Mesenchymal stem cell (in vitro differentiated cells and primary cell): ENCODE results near the gene PSME4.

Experiments used
- DNase-seq: peaks from one replicate; pipeline ENCODE4 v3.0.0-alpha.2; 2013
- H2AFZ ChIP-seq: one replicate; pipeline ENCODE4 v1.6.1; 2013; ENCODE audit warnings: low read depth, mild to moderate bottlenecking, control low read depth, inconsistent platforms, low read length, moderate library complexity
- H2AK5ac ChIP-seq: 2 replicates; pipeline ENCODE4 v1.6.1; 2013; ENCODE audit warnings: low read length, moderate library complexity, mild to moderate bottlenecking, inconsistent platforms; ENCODE audit not compliant: severe bottlenecking
- H2BK120ac ChIP-seq: one replicate; pipeline ENCODE4 v1.6.1; 2013; ENCODE audit warnings: low read depth, mild to moderate bottlenecking, inconsistent platforms, low read length, moderate library complexity
- H2BK12ac ChIP-seq, 2 experiments: one replicate each; pipeline ENCODE4 v1.6.1; 2013; ENCODE audit warnings: inconsistent platforms in 2 of 2, low read length in 2 of 2, mild to moderate bottlenecking in 2 of 2, moderate library complexity in 2 of 2, control low read depth in 1 of 2
- H2BK15ac ChIP-seq: one replicate; pipeline ENCODE4 v1.6.1; 2013; ENCODE audit warnings: mild to moderate bottlenecking, low read depth, inconsistent platforms; ENCODE audit not compliant: poor library complexity, severe bottlenecking
- H2BK5ac ChIP-seq: 2 replicates; pipeline ENCODE4 v1.6.1; 2013; ENCODE audit warnings: low read depth, mild to moderate bottlenecking, low read length, control low read depth, inconsistent platforms; ENCODE audit not compliant: poor library complexity, severe bottlenecking
- H3K14ac ChIP-seq, 2 experiments: one replicate each; pipeline ENCODE4 v1.6.1; 2013; ENCODE audit warnings: inconsistent platforms in 2 of 2, low read length in 2 of 2, control low read depth in 1 of 2, mild to moderate bottlenecking in 1 of 2, moderate library complexity in 1 of 2
- H3K18ac ChIP-seq, 2 experiments: one replicate each; pipeline ENCODE4 v1.6.1; 2013; ENCODE audit warnings: inconsistent platforms in 2 of 2, low read length in 2 of 2, control low read depth in 1 of 2, low read depth in 1 of 2, mild to moderate bottlenecking in 1 of 2
- H3K23ac ChIP-seq, 2 experiments: one replicate each; pipeline ENCODE4 v1.6.1; 2013; ENCODE audit warnings: inconsistent platforms in 2 of 2, low read length in 2 of 2, mild to moderate bottlenecking in 2 of 2, moderate library complexity in 2 of 2, control low read depth in 1 of 2
- H3K27ac ChIP-seq: 2 replicates; pipeline ENCODE4 v1.5.1; 2013; ENCODE audit warnings: mild to moderate bottlenecking, moderate library complexity, low read length, control low read depth, inconsistent platforms; ENCODE audit not compliant: poor library complexity, severe bottlenecking
- H3K27me3 ChIP-seq, 2 experiments: 2 replicates each; pipeline versions ENCODE4 v1.6.1 to v1.7.0; 2013; ENCODE audit warnings: low read length in 2 of 2, mild to moderate bottlenecking in 2 of 2, moderate library complexity in 2 of 2, control low read depth in 1 of 2, inconsistent platforms in 1 of 2; ENCODE audit not compliant: control insufficient read depth in 1 of 2, insufficient read depth in 1 of 2
- H3K36me3 ChIP-seq, 2 experiments: 2 replicates each; pipeline versions ENCODE4 v1.6.1 to v1.7.0; 2013; ENCODE audit warnings: low read length in 2 of 2, control low read depth in 1 of 2, inconsistent platforms in 1 of 2, low read depth in 1 of 2, mild to moderate bottlenecking in 1 of 2; ENCODE audit not compliant: insufficient read depth in 2 of 2, control insufficient read depth in 1 of 2
- H3K4ac ChIP-seq, 2 experiments: one replicate each; pipeline ENCODE4 v1.6.1; 2013; ENCODE audit warnings: inconsistent platforms in 2 of 2, low read length in 2 of 2, mild to moderate bottlenecking in 2 of 2, moderate library complexity in 2 of 2, control low read depth in 1 of 2, low read depth in 1 of 2
- H3K4me1 ChIP-seq: 2 replicates; pipeline ENCODE4 v1.6.1; 2013; ENCODE audit warnings: low read depth, low read length, control low read depth; ENCODE audit not compliant: control insufficient read depth, insufficient read depth
- H3K4me2 ChIP-seq: 2 replicates; pipeline ENCODE4 v1.6.1; 2013; ENCODE audit warnings: low read length, mild to moderate bottlenecking, inconsistent platforms; ENCODE audit not compliant: poor library complexity, severe bottlenecking
- H3K4me3 ChIP-seq, 2 experiments: 2 replicates each; pipeline versions ENCODE4 v1.5.1 to v1.7.0; 2013; ENCODE audit warnings: low read length in 2 of 2, mild to moderate bottlenecking in 2 of 2, control low read depth in 1 of 2, low read depth in 1 of 2; ENCODE audit not compliant: insufficient read depth in 1 of 2
- H3K79me1 ChIP-seq: replicated peaks from 2 replicates; pipeline ENCODE4 v1.6.1; 2013; ENCODE audit warnings: mild to moderate bottlenecking, control low read depth, low read length, inconsistent platforms; ENCODE audit not compliant: poor library complexity, severe bottlenecking
- H3K9ac ChIP-seq: 2 replicates; pipeline ENCODE4 v1.7.0; 2013; ENCODE audit warnings: mild to moderate bottlenecking, low read length, moderate library complexity
- H3K9me3 ChIP-seq: 2 replicates; pipeline ENCODE4 v1.7.0; 2013; ENCODE audit warnings: mild to moderate bottlenecking, low read length; ENCODE audit not compliant: control insufficient read depth
- H4K8ac ChIP-seq: one replicate; pipeline ENCODE4 v1.6.1; 2013; ENCODE audit warnings: inconsistent platforms, mild to moderate bottlenecking, low read length, moderate library complexity
- H4K91ac ChIP-seq: one replicate; pipeline ENCODE4 v1.6.1; 2013; ENCODE audit warnings: mild to moderate bottlenecking, low read length, inconsistent platforms
- WGBS: methylation state at CpG from one replicate; pipeline ENCODE4 v1.1.7; 2013; ENCODE audit warnings: mixed read lengths; 5-methylcytosine and 5-hydroxymethylcytosine counted together

The PSME4 gene

GRCh38 chr2:53880756-53881155 is 90.0 kb downstream of the PSME4 start:
- H3K4ac ChIP-seq: no peak overlapping the region
- no peak for DNase-seq
- no peak overlapping the region for H3K4me2 ChIP-seq
- no peak overlapping the region for H4K8ac ChIP-seq
- no peaks in the 10 kb centered on the region for H3K27me3 ChIP-seq
- H2BK15ac ChIP-seq: no peak overlapping the region
- H2AK5ac ChIP-seq: no peak overlapping the region
- no peaks in the 10 kb centered on the region for H3K9me3 ChIP-seq
- no peak overlapping the region for H3K27ac ChIP-seq
- no peak overlapping the region for H3K18ac ChIP-seq
- no peak overlapping the region for H2BK12ac ChIP-seq
- peak overlapping the region; percentile 37 for H3K9ac ChIP-seq
- H2BK5ac ChIP-seq: no peak overlapping the region
- no peak overlapping the region for H4K91ac ChIP-seq
- H3K79me1 ChIP-seq: peaks cover 20% of the 10 kb centered on the region
- H3K14ac ChIP-seq: no peak overlapping the region
- no peak overlapping the region for H3K4me3 ChIP-seq
- peaks cover 10 to 56% of the 10 kb centered on the region in 2 experiments for H3K36me3 ChIP-seq
- no peaks in the 10 kb centered on the region for H3K4me1 ChIP-seq
- H3K23ac ChIP-seq: no peak overlapping the region
- WGBS: no CpG with 5 or more reads among the region's 3 CpGs
- H2AFZ ChIP-seq: no peak overlapping the region
- H2BK120ac ChIP-seq: no peak overlapping the region

GRCh38 chr2:53877556-53877955 is 93.2 kb downstream of the PSME4 start:
- Histone ChIP-seq H3K4me3 (no peak overlapping the region), H3K79me1 (peaks cover 19% of the 10 kb centered on the region)
- 99% methylated on average over 2 of the region's 2 CpGs for WGBS

GRCh38 chr2:53877112-53877511 is 93.7 kb downstream of the PSME4 start:
- Histone ChIP-seq H2AK5ac (no peak overlapping the region), H3K18ac (no peak overlapping the region), H3K14ac (no peak overlapping the region), H3K4me3 (no peak overlapping the region), H3K9me3 (no peaks in the 10 kb centered on the region), H4K91ac (no peak overlapping the region), H4K8ac (no peak overlapping the region), H2BK120ac (no peak overlapping the region), H3K36me3 (peaks cover 13 to 55% of the 10 kb centered on the region in 2 experiments), H2AFZ (no peak overlapping the region), H2BK12ac (no peak overlapping the region), H3K23ac (no peak overlapping the region), H3K79me1 (peaks cover 17% of the 10 kb centered on the region), H2BK15ac (no peak overlapping the region), H2BK5ac (no peak overlapping the region), H3K27ac (no peak overlapping the region), H3K4me2 (no peak overlapping the region), H3K4me1 (no peaks in the 10 kb centered on the region), H3K27me3 (no peaks in the 10 kb centered on the region), H3K9ac (no peak overlapping the region), H3K4ac (no peak overlapping the region)
- WGBS: no CpG with 5 or more reads among the region's 1 CpG
- DNase-seq: no peak

More at GRCh38 chr2:53877556-53877955, 93.2 kb downstream of the PSME4 start:
- H2AK5ac ChIP-seq: no peak overlapping the region
- no peak overlapping the region for H2BK15ac ChIP-seq
- H3K27me3 ChIP-seq: no peaks in the 10 kb centered on the region
- H3K14ac ChIP-seq: no peak overlapping the region
- H3K23ac ChIP-seq: no peak overlapping the region
- H4K8ac ChIP-seq: no peak overlapping the region
- H3K4me2 ChIP-seq: no peak overlapping the region
- H2AFZ ChIP-seq: no peak overlapping the region
- no peak for DNase-seq
- no peak overlapping the region for H3K9ac ChIP-seq
- H2BK12ac ChIP-seq: no peak overlapping the region
- no peak overlapping the region for H3K18ac ChIP-seq
- no peak overlapping the region for H3K4ac ChIP-seq
- no peaks in the 10 kb centered on the region for H3K9me3 ChIP-seq
- H2BK120ac ChIP-seq: no peak overlapping the region
- H3K27ac ChIP-seq: no peak overlapping the region
- no peak overlapping the region for H2BK5ac ChIP-seq
- peaks cover 13 to 55% of the 10 kb centered on the region in 2 experiments for H3K36me3 ChIP-seq
- no peak overlapping the region for H4K91ac ChIP-seq
- H3K4me1 ChIP-seq: no peaks in the 10 kb centered on the region

GRCh38 chr2:53874401-53874950 is 96.3 kb downstream of the PSME4 start:
- H3K14ac ChIP-seq: no peak overlapping the region
- no peak for DNase-seq
- no peaks in the 10 kb centered on the region for H3K27me3 ChIP-seq
- 97% methylated on average over 6 of the region's 7 CpGs for WGBS
- H3K4me1 ChIP-seq: no peaks in the 10 kb centered on the region
- no peak overlapping the region for H3K4me2 ChIP-seq
- no peak overlapping the region for H3K9ac ChIP-seq
- no peak overlapping the region for H2BK5ac ChIP-seq
- peaks cover 11% of the 10 kb centered on the region for H3K79me1 ChIP-seq
- no peak overlapping the region for H2AFZ ChIP-seq
- no peak overlapping the region for H2AK5ac ChIP-seq
- no peak overlapping the region for H3K27ac ChIP-seq
- H3K23ac ChIP-seq: no peak overlapping the region
- H3K4me3 ChIP-seq: no peak overlapping the region
- no peak overlapping the region for H2BK15ac ChIP-seq
- no peaks in the 10 kb centered on the region for H3K9me3 ChIP-seq
- H4K91ac ChIP-seq: no peak overlapping the region
- no peak overlapping the region for H2BK12ac ChIP-seq
- H3K36me3 ChIP-seq: peaks cover 10 to 65% of the 10 kb centered on the region in 2 experiments
- no peak overlapping the region for H3K4ac ChIP-seq
- H2BK120ac ChIP-seq: no peak overlapping the region
- H4K8ac ChIP-seq: no peak overlapping the region
- no peak overlapping the region for H3K18ac ChIP-seq
